GF-D8 (cell line): Measurements from ENCODE around the gene DCTD.

Source experiments
- DNase-seq: peaks from one replicate; lab custom pipeline; 2025; lab: John Stamatoyannopoulos, UW

Gene DCTD

GRCh38 chr4:182890202-182890601 is 27.0 kb downstream of the DCTD start:
- no peak for DNase-seq

- DNase-seq: no peak
Observed at GRCh38 chr4:182888891-182889290, 28.3 kb downstream of the DCTD start.

GRCh38 chr4:182886768-182887167 is 30.4 kb downstream of the DCTD start:
- DNase-seq: no peak

- DNase-seq: no peak
Observed at GRCh38 chr4:182886205-182886604, 31.0 kb downstream of the DCTD start.

GRCh38 chr4:182885738-182886077 is 31.5 kb downstream of the DCTD start:
- DNase-seq: no peak

- no peak for DNase-seq
Observed at GRCh38 chr4:182885022-182885737, 32.0 kb downstream of the DCTD start.

GRCh38 chr4:182884040-182884439 is 33.1 kb downstream of the DCTD start:
- DNase-seq: no peak

- DNase-seq: no peak
Observed at GRCh38 chr4:182883351-182883750, 33.8 kb downstream of the DCTD start.

- no peak for DNase-seq
Observed at GRCh38 chr4:182881914-182882313, 35.3 kb downstream of the DCTD start.

GRCh38 chr4:182880387-182881356 is 36.5 kb downstream of the DCTD start:
- DNase-seq: no peak

GRCh38 chr4:182879913-182880312 is 37.3 kb downstream of the DCTD start:
- DNase-seq: no peak

- DNase-seq: no peak
Observed at GRCh38 chr4:182878633-182879495, 38.3 kb downstream of the DCTD start.

GRCh38 chr4:182877326-182877883 is 39.8 kb downstream of the DCTD start:
- no peak for DNase-seq

- DNase-seq: no peak
Observed at GRCh38 chr4:182876427-182876826, 40.8 kb downstream of the DCTD start.

GRCh38 chr4:182875453-182876405 is 41.5 kb downstream of the DCTD start:
- no peak for DNase-seq

GRCh38 chr4:182874797-182875345 is 42.3 kb downstream of the DCTD start:
- no peak for DNase-seq

GRCh38 chr4:182874304-182874751 is 42.9 kb downstream of the DCTD start:
- DNase-seq: no peak

GRCh38 chr4:182873726-182874125 is 43.5 kb downstream of the DCTD start:
- no peak for DNase-seq

GRCh38 chr4:182873289-182873688 is 43.9 kb downstream of the DCTD start:
- no peak for DNase-seq

GRCh38 chr4:182872886-182873285 is 44.3 kb downstream of the DCTD start:
- no peak for DNase-seq
